Left lobe of liver (tissue), 2 donors: ENCODE data around the gene SCARF2. TPM values are rescaled to one million over a fixed set of nuclear protein-coding genes. Genes with fewer than 3 reads are reported as not detected.
A peak's percentile ranks its signal among the peaks of the same experiment; 100 is the strongest.
"Not testable (repeated sequence)": the region's sequence is repeated elsewhere in the genome, so short reads cannot be mapped to it uniquely, and the experiment has no call there.

Source experiments
- ATAC-seq: fragments of 200-7000 bp; cut with Tn5 transposase; one replicate; pipeline ENCODE4 v1.9.1; 2020; ENCODE audit warnings: mild to moderate bottlenecking, moderate library complexity
- DNase-seq: peaks from one replicate; pipeline ENCODE4 v3.0.0-alpha.2; 2020; ENCODE audit warnings: low spot score
- total RNA-seq: library from RNA; stranded (reverse); gene quantifications from one replicate; pipeline ENCODE4 v1.2.1, GENCODE V29; 2021
- donor health status: DM: no; HTN: no; CAD: no; lungs with moderate emphysema.
- donor health status: DM: no; HTN: yes; CAD: no.

The SCARF2 gene
- total RNA-seq, 1 donor from 2014 or later = 2.2 TPM

DNA sequence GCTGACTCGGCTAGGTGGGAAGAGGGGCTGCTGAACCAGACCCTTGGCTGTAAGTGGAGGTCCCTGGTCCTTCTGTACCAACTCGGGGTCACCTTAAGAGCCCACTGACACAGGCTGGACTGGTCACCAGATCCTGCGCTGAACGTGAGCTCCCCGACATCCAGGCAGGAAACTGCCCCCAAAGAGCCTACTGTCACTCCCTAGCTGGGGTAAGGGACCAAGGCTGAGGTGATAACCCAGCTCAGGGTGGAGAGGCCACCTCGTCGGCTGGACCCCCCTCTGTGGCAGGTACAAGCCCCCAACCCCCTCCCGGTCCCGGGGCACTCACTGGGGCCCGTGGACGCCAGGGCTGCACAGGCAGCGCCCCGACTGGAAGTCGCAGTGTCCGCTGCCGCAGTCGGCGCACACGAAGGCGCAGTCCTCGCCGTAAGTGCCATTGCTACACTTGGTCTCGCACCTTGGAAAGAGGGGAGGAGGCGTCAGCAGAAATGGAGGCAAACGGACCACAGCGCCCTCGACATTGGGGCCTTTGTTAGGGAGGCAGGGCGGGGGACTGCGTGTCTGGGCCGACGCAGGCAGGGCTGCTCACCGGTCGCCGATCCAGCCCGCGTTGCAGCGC lies 7.4 kb downstream of the SCARF2 start:
- ATAC-seq = no peak
- DNase-seq = no peak

DNA sequence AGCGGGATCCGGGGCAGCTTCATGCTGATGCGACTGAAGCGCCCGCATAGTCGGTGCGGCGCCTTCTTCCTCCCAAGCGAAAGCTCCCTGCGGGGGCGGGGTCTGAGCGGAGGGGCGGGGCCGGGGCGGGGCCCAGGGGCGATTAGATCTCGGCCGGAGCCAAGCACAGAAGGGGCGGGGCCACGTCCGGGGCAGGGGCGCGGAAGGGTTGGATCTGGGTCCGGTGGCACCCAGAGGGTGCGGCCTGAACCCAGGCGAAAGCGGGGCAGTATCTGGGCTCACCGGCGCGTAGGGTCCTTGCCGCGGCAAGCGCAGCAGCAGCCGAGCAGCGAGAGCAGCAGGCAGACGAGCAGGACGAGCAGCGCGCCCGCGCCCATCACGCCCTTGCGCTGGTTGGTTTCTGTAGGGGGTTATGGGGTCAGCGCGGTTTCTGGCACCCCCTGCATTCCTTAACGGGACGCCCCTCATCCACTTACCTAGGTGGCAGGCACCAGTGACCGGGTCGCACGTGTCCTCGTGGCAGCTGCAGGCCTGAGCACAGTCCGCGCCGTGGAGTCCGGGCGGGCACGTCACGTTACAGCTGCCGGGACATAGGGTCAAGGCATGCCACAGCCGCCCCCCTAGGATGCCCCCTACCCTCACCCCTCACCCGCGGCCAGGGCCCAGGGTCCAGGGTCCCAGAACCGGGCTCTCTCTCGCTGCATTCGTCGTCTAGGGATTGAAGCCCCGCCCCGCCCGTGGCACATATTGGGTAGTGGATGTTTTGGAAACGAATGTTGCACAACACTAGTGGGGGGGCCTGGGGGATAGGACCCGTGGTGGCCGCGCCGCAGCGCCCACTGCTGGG lies 8.1 kb downstream of the SCARF2 start:
- ATAC-seq (peak; percentile 41), DNase-seq (no peak)

DNA sequence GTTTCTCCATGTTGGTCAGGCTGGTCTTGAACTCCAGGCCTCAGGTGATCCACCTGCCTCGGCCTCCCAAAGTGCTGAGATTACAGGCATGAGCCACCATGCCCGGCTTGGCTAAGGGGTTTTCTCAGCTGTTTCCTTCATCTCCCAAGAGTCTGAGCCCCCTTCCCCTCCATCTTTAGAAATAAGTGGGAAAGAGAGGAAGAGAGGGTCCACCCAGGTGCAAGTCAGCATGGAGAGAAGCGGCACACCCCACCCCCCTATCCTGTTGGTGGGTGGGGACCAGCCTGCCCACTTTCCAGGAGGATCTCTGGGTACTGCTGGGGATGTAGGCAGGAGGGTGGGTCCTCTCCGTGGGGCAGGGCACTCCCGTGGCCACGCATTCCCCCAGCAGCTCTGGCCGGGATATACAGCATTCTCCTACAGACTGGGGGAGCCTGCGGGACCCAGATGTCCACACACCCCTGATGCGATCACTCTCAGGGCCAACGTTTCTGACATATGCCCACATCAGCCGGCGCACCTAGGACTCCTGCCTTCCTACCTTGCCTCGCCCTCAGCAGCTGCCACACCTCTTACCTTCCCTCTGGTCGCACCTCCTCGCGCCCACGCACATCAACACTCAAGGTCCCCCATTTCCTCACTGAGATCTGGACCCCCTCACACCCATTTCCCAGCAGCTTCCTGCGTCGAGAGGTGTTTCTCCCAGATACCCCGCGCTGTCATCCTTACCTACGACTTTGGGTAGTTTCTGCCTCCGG lies 8.9 kb downstream of the SCARF2 start:
- DNase-seq (no peak), ATAC-seq (no peak)

DNA sequence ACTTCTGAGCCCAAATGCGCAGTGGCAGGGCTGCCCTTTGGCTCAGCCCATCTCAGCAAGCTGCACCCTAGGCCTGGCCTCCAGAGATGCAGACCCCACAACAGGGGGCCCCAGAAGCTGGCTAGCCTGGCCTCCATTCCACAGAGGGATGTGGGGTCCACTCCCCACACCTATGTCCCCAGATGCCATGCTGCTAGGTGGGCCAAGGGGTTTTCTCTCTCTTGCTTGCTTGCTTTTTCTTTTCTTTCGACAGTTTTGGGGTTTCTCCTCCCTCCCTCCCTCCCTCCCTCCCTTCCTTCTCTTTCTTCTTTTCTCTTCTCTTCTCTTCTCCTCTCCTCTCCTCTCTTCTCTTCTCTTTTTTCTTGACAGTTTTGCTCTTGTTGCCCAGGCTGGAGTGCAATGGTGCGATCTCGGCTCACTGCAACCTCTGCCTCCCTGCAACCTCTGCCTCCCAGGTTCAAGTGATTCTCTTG lies 9.6 kb downstream of the SCARF2 start:
- ATAC-seq (no peak), DNase-seq (no peak)

DNA sequence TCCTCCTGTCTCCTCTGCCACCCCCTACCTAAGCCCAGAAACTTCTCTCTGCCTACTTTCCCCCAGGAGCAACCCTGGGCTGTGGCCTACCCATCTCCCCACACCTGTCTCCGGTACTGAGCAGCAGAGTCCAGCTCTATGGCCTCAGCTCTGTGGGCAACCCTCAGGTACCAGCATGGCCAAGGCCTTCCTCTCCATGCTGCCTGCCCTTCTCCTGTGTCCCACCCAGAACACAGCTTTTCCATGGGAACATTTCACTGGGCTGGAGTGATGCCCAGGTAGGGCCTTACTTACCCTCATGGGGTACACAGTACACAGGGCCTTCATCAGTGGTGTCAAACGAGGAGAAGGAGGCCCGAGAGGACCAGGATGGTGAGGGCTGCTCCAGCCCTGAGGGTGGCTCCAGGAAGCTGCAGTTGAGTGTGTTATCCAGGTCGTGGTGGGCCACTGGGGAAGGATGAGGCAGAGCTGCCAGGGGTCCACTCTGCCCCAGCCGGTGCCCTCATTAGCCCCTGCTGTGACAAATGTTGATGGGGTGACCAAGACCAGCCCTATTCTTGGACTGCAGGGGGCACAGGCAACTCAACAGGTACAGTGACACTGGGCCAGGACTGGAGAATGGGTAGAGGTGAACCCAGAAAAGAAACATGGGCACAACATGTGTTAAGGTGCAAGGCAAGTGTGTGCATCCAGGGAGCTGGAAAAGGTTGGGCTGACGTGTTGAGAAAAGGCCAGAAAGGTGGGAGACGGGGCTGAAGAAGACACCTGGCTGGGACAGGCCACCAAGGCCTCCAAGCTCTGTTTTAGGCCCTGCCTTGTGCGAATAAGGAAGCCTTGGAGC lies 10.3 kb downstream of the SCARF2 start:
- DNase-seq (no peak), ATAC-seq (no peak)

DNA sequence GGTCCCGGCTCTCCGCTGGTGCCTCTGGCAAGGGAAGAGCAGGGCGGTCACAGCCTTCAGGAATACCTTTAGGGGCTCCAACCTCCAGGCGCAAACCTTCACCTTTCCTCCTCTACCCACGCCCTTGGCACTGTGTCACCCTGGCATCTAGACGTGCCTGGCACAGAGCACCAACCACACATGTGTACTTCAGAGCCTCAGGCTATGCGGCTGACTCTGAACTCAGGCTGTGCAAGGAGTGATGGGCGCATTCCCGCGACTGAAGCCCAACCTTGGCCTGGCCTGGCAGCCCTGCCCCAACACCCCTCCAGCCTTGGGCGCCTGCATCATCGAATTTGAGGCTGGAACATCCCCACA lies 11.4 kb downstream of the SCARF2 start:
- DNase-seq = no peak
- ATAC-seq = no peak

DNA sequence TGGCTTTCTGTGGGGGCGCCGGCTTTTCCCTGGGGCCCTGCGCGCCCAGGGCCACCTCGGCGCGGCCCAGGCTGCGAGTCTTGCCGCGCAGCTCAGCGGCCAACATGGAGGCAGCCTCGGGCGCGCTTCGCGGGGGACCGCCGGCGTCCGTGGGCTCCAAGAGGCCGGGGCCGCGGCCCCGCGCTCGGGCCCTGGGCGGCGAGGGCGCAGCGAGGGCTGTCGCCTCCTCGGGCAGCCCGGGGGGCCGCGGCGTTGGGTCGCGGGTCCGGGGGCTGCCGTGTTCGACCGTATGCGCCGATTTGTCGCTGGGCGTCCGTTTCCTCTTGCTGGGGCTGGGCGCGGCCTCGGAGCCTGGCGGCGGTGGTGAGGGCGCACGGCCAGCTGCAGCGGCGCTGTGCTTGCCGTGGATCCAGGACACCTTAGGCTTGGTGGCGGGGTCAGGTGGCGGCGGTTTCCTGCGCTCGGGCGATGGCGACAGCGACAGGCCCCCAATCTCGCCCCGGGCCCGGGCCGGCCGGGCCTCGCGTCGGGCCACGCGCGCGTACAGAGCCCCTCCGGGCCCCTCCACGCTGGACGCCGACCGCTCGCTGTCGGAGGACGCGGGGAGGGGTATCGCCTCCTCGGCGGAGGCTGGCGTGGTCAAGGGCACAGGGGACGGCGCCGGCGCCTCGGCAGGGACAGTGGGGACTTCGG lies 11.9 kb downstream of the SCARF2 start:
- ATAC-seq = peak; percentile 8
- no peak for DNase-seq

DNA sequence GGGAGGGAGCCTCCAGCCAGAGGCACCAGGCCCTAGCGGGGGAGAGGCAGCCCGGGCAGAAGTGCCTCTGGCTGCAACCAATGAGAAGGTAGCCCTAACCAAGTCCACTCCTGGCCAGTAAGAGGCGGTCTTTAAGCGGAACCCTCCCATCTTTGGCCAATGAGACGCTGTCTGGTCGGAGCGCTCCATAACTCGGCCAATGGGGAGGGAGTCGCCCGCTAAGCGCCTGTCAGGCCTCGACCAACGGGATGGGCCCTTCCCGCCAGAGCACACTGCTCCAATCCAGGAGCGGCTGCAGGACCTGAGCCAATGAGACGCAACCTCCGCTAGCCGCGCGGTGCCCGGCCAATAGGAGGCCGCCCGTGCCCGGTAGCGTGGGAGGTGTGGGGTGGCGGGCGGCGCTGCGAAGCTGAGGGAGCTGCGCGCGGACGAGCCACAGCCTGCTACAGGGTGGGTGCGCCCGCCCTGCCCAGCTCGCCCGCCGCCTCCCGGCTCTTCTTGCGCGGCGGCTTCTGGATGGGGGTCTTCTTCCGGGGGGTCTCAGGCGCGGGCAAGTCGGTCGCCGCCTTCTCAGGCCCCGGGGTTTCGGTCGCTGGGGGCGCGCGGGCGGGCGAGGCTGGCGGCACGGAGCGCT lies 12.6 kb downstream of the SCARF2 start:
- DNase-seq (no peak), ATAC-seq (no peak)

DNA sequence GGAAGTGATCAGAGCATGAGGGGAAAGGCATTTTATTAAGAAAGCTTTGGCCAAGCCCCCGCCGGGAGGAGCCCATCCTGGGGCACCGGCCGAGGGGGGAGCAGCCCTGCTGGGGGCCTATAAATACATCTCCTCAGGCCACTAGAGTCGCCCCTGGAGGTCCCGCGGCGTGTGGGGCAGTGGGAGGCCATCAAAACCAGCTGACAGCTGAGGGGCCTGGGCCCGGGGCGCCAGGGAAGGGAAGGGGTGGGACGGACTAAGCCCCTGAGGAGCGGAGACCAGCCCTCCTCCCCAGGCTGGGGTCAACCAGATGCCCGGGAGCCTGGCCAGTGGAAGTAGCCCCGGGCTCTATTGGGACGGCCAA lies 13.1 kb downstream of the SCARF2 start:
- no peak for DNase-seq
- ATAC-seq = no peak

DNA sequence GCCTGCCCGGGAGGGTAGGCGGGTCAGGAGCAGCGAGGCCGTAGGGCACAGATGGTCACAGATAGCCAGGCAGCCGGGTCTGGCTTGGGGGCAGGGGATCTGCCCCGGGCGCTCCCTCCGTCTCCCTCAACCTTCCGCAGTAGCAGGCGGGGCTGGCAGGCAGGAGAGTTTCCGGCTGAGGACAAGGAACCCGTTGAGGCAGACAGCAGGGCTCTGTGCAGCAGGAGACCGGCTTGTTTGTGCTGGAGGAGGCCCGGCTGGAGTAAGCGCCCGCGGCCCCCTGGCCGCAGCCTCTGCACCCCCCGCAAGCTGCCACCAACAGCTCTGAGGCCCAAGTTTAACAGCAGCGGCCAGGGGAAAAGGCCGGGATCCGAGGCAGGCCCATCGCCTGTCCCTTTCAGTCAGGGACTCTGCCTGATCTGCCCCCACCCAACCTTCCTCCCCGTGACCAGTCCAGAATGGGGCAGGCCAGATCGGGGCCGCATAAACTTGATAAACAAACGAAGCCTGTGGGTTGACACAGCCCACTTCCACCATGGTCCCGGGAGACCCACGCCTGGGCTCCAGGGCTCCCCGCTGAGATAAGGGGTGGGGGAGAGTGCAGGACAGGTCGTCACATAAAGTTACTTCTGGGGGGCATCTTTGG lies 13.6 kb downstream of the SCARF2 start:
- DNase-seq (no peak), ATAC-seq (no peak)

DNA sequence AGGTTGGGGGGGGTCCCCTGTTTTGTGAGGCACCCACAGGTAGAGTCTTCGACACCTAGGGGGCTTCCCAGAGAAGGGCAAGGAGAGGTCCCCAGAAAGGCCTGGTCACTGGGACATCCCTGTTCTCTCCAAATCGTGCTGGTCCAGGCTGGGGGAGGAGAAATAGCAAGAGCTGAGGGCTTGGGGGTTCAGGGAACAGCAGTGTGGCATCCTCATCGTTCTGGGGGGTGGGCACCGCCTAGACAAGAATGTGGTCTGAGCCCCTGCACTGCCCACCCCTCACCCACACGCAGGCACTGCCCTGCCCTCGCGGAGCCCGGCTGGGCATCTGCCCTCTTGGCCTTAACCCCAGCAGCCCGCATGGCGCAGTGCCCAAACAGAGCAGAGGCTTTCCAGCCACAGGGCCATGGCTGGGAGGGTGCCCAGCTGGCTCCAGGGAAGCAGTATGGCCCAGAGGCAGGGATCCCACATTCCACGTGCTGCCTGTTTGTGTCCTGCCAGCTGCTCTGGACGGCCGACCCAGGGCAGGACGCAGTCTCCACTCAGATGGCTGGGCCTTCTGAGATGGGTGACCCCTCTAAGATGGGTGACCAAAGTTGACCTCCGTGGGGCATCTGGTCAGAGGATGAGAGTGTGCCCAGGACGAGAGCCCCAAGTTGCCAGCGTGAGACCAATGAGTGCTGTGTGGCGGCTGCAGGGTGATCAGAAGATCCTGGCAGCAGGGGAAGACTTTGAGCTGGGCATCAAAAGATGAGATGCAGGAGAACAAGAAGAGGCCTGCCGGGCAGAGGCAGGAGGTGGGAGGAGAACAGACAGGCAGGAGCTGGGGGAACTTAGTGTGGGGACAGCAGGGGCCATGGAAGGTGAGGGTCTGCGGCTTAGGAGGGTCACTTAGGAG lies 14.4 kb downstream of the SCARF2 start:
- DNase-seq = peak; percentile 96
- ATAC-seq = peak; percentile 89

DNA sequence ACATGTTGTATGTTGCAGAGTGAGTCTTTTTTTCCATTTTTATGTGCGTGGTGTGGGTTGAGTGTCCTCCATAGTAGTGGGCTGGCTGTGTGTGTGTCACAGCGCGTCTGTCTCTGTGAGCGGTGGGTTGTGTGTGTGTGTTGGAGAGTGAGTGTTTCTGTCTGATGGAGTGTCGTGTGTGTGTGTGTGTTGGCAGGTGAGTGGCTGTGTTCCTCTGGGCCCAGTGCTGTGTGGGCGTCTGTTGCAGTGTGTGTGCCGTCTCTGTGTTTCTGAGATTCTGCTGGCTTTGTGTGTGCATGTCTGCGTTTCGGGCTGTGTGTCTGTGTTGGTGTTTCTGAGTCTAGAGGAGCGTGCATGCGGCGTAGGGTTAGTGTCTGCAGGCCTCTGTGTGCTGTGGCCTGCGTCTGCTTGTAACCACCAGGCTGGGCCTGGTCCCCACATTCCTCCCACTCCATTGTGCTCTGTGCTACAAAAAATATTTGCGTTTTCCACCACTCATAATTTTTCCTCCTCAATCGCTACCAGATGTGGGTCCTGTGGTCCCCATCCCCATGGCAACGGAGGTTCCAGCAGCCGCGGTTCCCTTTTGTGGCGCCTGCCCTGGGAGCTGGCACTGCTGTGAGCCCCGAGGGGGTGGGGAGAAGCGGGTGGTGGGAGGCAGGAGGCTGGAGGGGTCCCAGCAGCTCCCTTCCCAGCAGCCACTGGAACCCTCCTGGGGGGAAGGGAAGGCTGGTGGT lies 15.2 kb downstream of the SCARF2 start:
- DNase-seq = no peak
- ATAC-seq = no peak

DNA sequence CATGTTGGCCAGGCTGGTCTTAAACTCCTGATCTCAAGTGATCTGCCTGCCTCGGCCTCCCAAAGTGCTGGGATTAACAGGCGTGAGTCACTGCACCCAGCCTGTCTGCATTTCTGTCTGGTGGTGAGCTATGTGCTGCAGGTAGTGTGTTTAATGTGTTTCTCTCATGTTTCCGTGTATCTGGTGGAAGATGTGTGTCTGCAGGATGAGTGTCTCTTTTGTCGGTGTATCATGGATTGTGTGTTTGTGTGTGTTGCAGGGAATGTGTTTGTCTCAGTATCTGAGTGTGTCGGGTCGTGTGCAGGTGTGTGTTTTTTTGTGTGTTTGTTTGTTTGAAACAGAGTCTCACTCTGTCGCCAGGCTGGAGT lies 16.1 kb downstream of the SCARF2 start:
- DNase-seq (no peak), ATAC-seq (no peak)

DNA sequence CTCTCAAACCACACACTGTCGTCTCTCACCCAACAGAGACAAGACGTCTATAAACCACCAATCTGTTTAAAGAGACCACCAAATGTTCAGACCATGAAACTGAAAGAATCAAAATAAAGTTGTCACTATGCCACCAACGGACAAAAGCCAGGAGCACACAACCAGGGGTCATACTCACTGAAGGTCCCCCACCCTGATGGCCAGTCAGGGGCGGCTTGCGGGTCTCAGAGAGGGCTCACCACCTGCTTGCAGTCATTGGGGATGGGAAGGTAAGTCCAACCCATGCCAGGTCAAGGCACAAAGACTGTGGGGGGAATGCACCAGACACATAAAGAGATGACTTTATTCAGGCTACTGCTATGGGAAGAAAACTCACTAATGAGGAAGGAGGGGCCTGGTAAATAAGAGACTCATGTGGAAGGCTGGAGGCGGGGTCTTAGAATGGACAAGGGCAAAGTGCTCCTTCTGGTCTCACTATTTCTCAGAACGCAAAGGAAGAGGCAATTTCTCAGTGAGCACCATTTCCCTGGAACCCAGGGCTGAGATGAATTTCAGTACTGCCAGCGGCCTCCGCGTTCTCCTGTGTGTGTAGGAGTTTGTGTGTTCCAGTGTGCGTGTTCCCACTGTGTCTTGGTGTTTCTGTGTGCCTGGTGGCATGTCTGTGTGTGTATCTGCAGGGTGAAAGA lies 17.3 kb downstream of the SCARF2 start:
- DNase-seq (no peak), ATAC-seq (no peak)

DNA sequence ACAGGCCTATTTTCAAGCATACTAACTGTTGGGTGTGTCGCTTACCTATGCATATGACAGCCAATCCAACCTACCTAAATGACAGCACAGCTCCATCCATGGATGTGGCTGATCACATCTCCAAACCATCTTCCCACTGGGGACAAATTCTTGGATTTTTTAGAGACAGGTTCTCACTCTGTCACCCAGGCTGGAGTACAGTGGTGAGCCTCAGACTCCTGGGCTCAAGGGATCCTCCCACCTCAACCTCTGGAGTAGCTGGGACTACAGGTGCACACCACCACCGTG lies 18.0 kb downstream of the SCARF2 start:
- ATAC-seq (no peak), DNase-seq (no peak)

DNA sequence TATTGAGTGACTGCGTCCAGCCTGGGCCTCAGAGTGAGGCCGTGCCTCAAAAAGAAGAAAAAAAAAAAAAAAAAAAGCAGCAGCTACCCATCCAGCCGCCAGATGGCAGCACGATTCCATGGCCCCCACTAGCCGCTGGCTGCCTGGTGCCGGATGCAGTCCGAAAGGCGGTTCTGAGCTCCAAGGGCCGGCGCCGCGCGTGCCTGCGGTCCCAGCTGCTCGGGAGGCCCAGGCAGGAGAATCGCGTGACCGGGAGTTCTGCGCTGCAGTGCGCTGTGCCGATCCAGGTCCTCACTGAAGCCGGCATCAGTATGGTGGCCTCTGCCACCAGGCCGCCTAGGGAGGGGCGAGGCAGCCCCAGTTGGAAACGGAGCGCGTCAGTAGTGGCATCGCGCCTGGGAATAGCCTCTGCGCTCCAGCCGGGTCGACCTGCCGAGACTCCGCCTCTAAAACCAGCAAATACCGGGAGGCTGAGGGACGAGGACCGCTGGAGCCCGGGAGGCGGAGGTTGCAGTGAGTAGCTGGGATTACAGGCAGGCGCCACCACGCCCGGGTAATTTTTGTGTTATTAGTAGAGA lies 19.3 kb downstream of the SCARF2 start:
- ATAC-seq (peak; percentile 92), DNase-seq (peak; percentile 82)

DNA sequence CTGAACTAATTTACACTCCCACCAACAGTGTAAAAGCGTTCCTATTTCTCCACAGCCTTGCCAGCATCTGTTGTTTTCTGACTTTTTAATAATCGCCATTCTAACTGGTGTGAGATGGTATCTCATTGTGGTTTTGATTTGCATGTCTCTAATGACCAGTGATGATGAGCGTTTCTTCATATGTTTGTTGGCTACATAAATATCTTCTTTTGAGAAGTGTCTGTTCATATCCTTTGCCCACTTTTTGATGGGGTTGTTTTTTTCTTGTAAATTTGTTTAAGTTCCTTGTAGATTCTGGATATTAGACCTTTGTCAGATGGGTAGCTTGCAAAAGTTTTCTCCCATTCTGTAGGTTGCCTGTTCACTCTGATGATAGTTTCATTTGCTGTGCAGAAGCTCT lies 21.9 kb downstream of the SCARF2 start:
- not testable (repeated sequence) for ATAC-seq, DNase-seq
